BJ (cell line): Measurements from ENCODE around the gene NAPEPLD. TPM values are rescaled to one million over a fixed set of nuclear protein-coding genes. Genes with fewer than 3 reads are reported as not detected.

Source experiments
- CTCF ChIA-PET: fragments of 350-600 bp; formaldehyde crosslinking; extraction: SDS; loops from one replicate; lab custom pipeline; 2021; ENCODE audit warnings: antibody characterized with exemption, inconsistent platforms; lab: Yijun Ruan, JAX
- POLR2A ChIA-PET: fragments of 300-600 bp; sonication (Branson Sonifier 250); formaldehyde crosslinking; extraction: SDS; loops from one replicate; lab custom pipeline; 2021; ENCODE audit warnings: antibody characterized with exemption; lab: Charles Lee
- DNase-seq: peaks from one replicate; pipeline ENCODE4 v3.0.0-alpha.2; 2011; ENCODE audit warnings: low read depth
- H3K27me3 ChIP-seq: 2 replicates; pipeline ENCODE4 v1.6.0; 2011; ENCODE audit warnings: low read length; ENCODE audit not compliant: control insufficient read depth, insufficient read depth
- H3K36me3 ChIP-seq: 2 replicates; pipeline ENCODE4 v1.5.1; 2011; ENCODE audit warnings: low read length; ENCODE audit not compliant: control insufficient read depth, insufficient read depth
- H3K4me3 ChIP-seq: 2 replicates; pipeline ENCODE4 v1.5.1; 2011; ENCODE audit warnings: low read depth, mild to moderate bottlenecking, control low read depth, low read length
- polyA plus RNA-seq: library from polyadenylated mRNA; depleted of rRNA; stranded (reverse); fragments of >200 nt; gene quantifications from 2 replicates; pipeline ENCODE4 v1.2.3, GENCODE V29; 2011
- TF ChIP-seq, protein P1 (sequence below): IDR thresholded peaks from 2 replicates; pipeline ENCODE4 v1.5.1; 2011; ENCODE audit warnings: low read depth, mild to moderate bottlenecking, control low read depth, inconsistent platforms, low read length, moderate library complexity; ENCODE audit not compliant: insufficient read depth

Gene NAPEPLD
- polyA plus RNA-seq, 1 experiment: 2.9 TPM

DNA sequence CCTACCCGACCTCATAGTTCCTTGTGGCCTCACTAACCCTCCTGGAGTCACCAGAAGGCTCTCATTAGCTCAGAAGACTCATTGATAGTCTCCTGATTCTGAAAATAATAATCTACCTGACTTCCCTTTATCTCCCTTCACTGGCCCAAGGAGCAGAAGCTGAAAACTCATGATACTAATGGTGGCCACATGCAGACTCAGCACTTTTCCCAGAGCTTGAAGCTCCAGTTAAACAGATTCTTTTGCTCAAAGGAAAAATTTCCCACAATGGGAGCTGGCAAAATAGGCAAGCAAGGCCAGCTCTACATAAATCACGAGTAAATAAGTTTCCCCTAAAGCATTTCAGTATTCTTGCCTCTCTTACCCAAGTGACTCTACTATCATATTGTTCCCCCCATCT lies 8.2 kb downstream of the NAPEPLD start:
- CTCF ChIA-PET: interaction anchor here (0.8 to 1.2 kb wide), 2 partner anchors 25 to 44 kb away, joined by 3 read pairs; no protein-coding TSS in a partner anchor

GRCh38 chr7:103140061-103140460 lies 8.8 kb downstream of the NAPEPLD start:
- POLR2A ChIA-PET: no interaction called here
- CTCF ChIA-PET: interaction anchor here (0.8 to 1.2 kb wide), 2 partner anchors 24 to 44 kb away, joined by 3 read pairs; no protein-coding TSS in a partner anchor
- Histone ChIP-seq H3K36me3 (no peaks in the 10 kb centered on the region), H3K4me3 (no peak overlapping the region), H3K27me3 (no peaks in the 10 kb centered on the region)
- DNase-seq: no peak
- TF ChIP-seq, protein P1, sequence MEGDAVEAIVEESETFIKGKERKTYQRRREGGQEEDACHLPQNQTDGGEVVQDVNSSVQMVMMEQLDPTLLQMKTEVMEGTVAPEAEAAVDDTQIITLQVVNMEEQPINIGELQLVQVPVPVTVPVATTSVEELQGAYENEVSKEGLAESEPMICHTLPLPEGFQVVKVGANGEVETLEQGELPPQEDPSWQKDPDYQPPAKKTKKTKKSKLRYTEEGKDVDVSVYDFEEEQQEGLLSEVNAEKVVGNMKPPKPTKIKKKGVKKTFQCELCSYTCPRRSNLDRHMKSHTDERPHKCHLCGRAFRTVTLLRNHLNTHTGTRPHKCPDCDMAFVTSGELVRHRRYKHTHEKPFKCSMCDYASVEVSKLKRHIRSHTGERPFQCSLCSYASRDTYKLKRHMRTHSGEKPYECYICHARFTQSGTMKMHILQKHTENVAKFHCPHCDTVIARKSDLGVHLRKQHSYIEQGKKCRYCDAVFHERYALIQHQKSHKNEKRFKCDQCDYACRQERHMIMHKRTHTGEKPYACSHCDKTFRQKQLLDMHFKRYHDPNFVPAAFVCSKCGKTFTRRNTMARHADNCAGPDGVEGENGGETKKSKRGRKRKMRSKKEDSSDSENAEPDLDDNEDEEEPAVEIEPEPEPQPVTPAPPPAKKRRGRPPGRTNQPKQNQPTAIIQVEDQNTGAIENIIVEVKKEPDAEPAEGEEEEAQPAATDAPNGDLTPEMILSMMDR: no peak

More for the DNA sequence above, 8.2 kb downstream of the NAPEPLD start:
- TF ChIP-seq, protein P1: no peak
- H3K4me3 ChIP-seq: no peak overlapping the region
- no peaks in the 10 kb centered on the region for H3K36me3 ChIP-seq
- no peaks in the 10 kb centered on the region for H3K27me3 ChIP-seq
- POLR2A ChIA-PET: no interaction called here
- DNase-seq: no peak

GRCh38 chr7:103134836-103135554 lies 13.9 kb downstream of the NAPEPLD start:
- Histone ChIP-seq H3K27me3 (no peaks in the 10 kb centered on the region), H3K36me3 (no peaks in the 10 kb centered on the region), H3K4me3 (no peak overlapping the region)
- DNase-seq: no peak
- ChIA-PET CTCF (interaction anchor here (1.7 kb wide), 1 partner anchor 30 kb away, joined by 5 read pairs; no protein-coding TSS in a partner anchor), POLR2A (no interaction called here)
- TF ChIP-seq, protein P1: no peak

GRCh38 chr7:103132995-103133688 lies 15.8 kb downstream of the NAPEPLD start:
- H3K4me3 ChIP-seq: no peak overlapping the region
- ChIA-PET POLR2A (no interaction called here), CTCF (no interaction called here)
- no peak for DNase-seq
- H3K36me3 ChIP-seq: no peaks in the 10 kb centered on the region
- TF ChIP-seq, protein P1: no peak
- H3K27me3 ChIP-seq: no peaks in the 10 kb centered on the region
